ACHN (cell line): ENCODE measurements around the gene SLC38A10.

ENCODE experiments used
- DNase-seq: peaks from one replicate; pipeline ENCODE4 v3.0.0-alpha.2; 2015
- in situ Hi-C: cut with HindIII; loops from 2 replicates; pipeline ENCODE4 v1.10.0; 2017; ENCODE audit warnings: low sequenced_read_pairs, low pct_ligation_motif_present, low pct_unique_long_range_greater_than_20kb

Gene SLC38A10

GRCh38 chr17:81332118-81332834, 37.2 kb upstream of the SLC38A10 start:
- DNase-seq: no peak
- in situ Hi-C loops: no loop called here

GRCh38 chr17:81331527-81332043, 36.5 kb upstream of the SLC38A10 start:
- in situ Hi-C loops: no loop called here

GRCh38 chr17:81330884-81331245, 35.8 kb upstream of the SLC38A10 start:
- in situ Hi-C loops: no loop called here
- no peak for DNase-seq

More at GRCh38 chr17:81331527-81332043, 36.5 kb upstream of the SLC38A10 start:
- no peak for DNase-seq

- peak; percentile 15 for DNase-seq
- in situ Hi-C loops: no loop called here
These were observed 35.1 kb upstream of the SLC38A10 start for GRCh38 chr17:81329927-81330883.

- in situ Hi-C loops: no loop called here
- DNase-seq: peak; percentile 90
These were observed 34.1 kb upstream of the SLC38A10 start for GRCh38 chr17:81328978-81329926.

GRCh38 chr17:81328489-81328888, 33.4 kb upstream of the SLC38A10 start:
- in situ Hi-C loops: no loop called here
- no peak for DNase-seq

- in situ Hi-C loops: no loop called here
- no peak for DNase-seq
These were observed 30.7 kb upstream of the SLC38A10 start for GRCh38 chr17:81325714-81326358.

- DNase-seq: no peak
- in situ Hi-C loops: no loop called here
These were observed 30.0 kb upstream of the SLC38A10 start for GRCh38 chr17:81324851-81325713.

- in situ Hi-C loops: no loop called here
- no peak for DNase-seq
These were observed 29.2 kb upstream of the SLC38A10 start for GRCh38 chr17:81324177-81324850.

- in situ Hi-C loops: no loop called here
These were observed 28.3 kb upstream of the SLC38A10 start for GRCh38 chr17:81323411-81323868.

GRCh38 chr17:81323083-81323369, 27.9 kb upstream of the SLC38A10 start:
- in situ Hi-C loops: no loop called here
- DNase-seq: no peak

More at GRCh38 chr17:81323411-81323868, 28.3 kb upstream of the SLC38A10 start:
- DNase-seq: no peak

- peak; percentile 51 for DNase-seq
- in situ Hi-C loops: no loop called here
These were observed 27.4 kb upstream of the SLC38A10 start for GRCh38 chr17:81322271-81323082.

GRCh38 chr17:81317961-81318605, 23.0 kb upstream of the SLC38A10 start:
- no peak for DNase-seq

GRCh38 chr17:81317530-81317821, 22.4 kb upstream of the SLC38A10 start:
- in situ Hi-C loops: no loop called here
- DNase-seq: no peak

More at GRCh38 chr17:81317961-81318605, 23.0 kb upstream of the SLC38A10 start:
- in situ Hi-C loops: no loop called here

- no peak for DNase-seq
- in situ Hi-C loops: no loop called here
These were observed 20.8 kb upstream of the SLC38A10 start for GRCh38 chr17:81315885-81316391.
